Jurkat, Clone E6-1 (cell line): ENCODE results near the gene DNAH2.

ENCODE experiments used
- DNase-seq: peaks from one replicate; pipeline ENCODE4 v3.0.0-alpha.2; 2011; ENCODE audit warnings: low read depth, low spot score
- H3K4me3 ChIP-seq: 2 replicates; pipeline ENCODE4 v1.5.1; 2011; ENCODE audit warnings: mild to moderate bottlenecking, low read length, control low read depth, moderate library complexity

The DNAH2 gene

DNA sequence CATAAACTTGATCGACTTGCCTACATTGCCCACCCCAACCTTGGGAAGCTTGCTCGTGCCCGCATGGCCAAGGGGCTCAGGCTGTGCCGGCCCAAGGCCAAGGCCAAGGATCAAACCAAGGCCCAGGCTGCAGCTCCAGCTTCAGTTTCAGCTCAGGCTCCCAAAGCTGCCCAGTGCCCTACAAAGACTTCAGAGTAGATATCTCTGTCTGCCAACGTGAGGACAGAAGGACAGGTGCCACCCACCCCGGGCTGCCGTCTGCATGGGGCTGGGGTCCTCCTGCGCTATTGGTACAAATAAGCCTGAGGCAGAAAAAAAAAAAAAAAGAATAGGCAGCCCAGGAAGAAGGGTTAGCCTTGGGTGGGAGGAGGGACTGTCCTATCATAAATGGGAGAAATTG lies 37.1 kb downstream of the DNAH2 start:
- H3K4me3 ChIP-seq, result no peak overlapping the region
- no peak for DNase-seq

GRCh38 chr17:7755095-7755890 lies 37.7 kb downstream of the DNAH2 start:
- H3K4me3 ChIP-seq, result no peak overlapping the region
- DNase-seq, result no peak

DNA sequence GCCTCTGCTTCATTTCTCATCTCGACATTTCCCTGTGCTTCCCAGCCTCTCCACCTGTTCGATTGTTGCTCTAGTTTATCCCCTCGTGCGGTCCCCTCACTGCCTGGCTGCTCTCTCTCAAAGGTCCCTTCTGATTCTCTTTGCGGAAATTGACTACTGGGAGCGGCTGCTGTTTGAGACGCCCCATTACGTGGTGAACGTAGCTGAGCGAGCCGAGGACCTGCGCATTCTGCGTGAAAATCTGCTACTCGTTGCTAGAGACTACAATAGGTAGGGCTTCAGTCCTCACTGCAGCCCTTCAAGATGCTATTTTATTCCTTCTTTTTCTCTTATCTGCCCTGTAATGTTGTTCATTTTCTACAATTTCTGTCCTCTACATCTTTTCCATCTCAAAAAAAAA lies 39.4 kb downstream of the DNAH2 start:
- H3K4me3 ChIP-seq, result no peak overlapping the region
- no peak for DNase-seq

- no peak for DNase-seq
- H3K4me3 ChIP-seq, result no peak overlapping the region
Observed at GRCh38 chr17:7763919-7764318, 46.4 kb downstream of the DNAH2 start.

DNA sequence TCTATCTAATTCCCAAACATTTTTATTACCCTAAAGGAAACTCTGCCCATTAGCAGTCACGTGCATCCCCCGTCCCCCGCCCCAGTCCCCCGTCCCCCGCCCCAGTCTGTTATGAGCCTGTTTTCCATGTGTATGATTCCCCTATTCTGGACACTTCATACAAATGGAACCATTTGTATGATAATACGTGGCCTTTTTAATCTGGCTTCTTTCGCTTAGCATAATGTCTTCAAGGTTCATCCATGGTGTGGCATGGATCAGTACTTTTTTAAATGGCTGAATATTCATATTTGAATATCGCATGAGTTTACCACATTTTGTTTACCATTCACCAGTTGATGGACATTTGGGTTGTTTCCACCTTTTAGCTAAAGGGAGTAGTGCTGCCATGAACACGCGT lies 49.5 kb downstream of the DNAH2 start:
- no peak overlapping the region for H3K4me3 ChIP-seq
- no peak for DNase-seq

DNA sequence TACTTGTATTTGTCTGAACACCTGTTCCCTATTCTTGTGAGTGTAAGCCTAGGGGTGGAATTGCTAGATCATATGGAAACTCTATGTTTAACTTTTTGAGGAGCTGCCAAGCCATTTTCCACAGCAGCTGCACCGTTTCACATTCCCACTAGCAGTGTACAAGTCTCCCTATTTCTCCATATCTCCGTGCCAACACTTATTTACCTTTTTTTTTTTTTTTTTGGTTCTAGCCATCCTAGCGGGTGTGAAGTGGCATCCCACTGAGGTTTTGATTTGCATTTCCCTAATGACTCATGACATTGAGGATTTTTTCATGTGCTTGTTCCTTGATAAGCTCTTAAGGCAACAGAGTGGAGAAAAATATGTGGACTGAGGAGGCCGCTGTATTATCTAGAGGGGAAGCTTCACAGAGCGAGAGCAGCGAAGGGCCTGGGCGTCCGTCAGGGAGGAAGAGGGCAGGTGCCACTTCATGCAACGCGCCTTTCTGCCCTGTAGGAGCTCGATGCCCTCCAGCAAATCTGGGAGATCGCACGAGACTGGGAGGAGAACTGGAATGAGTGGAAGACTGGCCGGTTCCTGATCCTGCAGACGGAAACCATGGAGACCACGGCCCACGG lies 50.0 kb downstream of the DNAH2 start:
- no peak for DNase-seq

GRCh38 chr17:7769854-7770253 lies 52.3 kb downstream of the DNAH2 start:
- DNase-seq, result no peak
- H3K4me3 ChIP-seq, result no peak overlapping the region

More for the DNA sequence above, 50.0 kb downstream of the DNAH2 start:
- H3K4me3 ChIP-seq, result no peak overlapping the region

DNA sequence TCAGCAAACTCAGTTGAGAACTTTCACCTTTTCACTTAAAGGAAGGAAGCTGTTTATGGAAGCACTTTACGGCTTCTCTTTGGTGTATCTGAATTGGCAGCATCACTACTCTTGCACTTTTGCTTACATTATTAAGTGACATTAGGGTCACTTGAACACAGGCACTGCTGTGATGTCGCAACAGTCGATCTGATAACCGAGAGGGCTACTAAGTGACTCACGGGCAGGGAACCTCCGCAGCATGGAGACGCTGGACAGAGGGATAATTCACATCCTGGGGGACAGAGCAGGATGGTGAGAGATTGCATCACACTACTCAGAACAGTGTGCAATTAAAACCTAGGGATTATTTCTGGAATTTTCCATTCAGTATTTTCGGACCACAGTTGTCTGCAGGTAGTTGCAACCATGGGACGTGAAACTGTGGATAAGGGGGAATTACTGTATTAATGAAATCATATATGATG lies 56.5 kb downstream of the DNAH2 start:
- no peak for DNase-seq
- no peak overlapping the region for H3K4me3 ChIP-seq

DNA sequence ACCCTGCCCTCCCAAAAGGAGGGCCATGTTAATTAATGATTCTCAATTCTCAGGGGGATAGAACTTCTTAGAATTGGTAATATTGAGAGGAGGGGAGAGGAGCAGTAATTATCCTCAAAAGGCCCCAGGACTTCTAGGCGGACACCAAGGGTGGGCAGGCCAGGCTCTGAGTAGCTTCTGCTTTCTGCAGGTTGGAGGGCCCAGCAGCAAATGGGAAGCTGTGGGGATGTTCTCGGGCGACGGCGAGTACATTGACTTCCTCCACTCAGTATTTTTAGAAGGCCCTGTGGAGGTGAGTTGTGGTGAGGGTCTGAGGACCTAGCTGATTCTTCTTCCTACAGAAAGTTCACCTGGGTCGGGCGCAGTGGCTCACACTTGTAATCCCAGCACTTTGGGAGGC lies 57.5 kb downstream of the DNAH2 start:
- H3K4me3 ChIP-seq, result no peak overlapping the region
- DNase-seq, result no peak

DNA sequence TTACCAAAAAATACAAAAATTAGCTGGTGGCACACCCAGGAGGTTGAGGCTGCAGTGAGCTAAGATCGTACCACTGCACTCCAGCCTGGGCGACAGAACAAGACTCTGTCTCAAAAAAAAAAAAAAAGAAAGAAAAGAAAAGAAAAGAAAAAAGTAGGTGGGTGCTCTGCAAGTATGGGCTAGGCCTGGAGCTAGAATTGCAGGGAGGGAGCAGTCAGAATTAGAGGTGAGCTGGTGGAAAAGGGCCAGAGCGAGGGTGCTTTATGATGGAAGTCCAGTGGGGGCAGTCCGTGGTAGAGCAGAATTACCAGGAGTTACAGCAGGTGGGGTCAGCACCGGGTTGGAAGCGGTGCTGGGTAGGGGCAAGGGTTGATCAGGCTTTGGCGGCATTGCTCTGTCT lies 59.5 kb downstream of the DNAH2 start:
- H3K4me3 ChIP-seq, result no peak overlapping the region

GRCh38 chr17:7780736-7781135 lies 63.2 kb downstream of the DNAH2 start:
- H3K4me3 ChIP-seq, result no peak overlapping the region
- no peak for DNase-seq

More for the DNA sequence above, 59.5 kb downstream of the DNAH2 start:
- no peak for DNase-seq

GRCh38 chr17:7781429-7781828 lies 63.9 kb downstream of the DNAH2 start:
- DNase-seq, result no peak
- no peak overlapping the region for H3K4me3 ChIP-seq

DNA sequence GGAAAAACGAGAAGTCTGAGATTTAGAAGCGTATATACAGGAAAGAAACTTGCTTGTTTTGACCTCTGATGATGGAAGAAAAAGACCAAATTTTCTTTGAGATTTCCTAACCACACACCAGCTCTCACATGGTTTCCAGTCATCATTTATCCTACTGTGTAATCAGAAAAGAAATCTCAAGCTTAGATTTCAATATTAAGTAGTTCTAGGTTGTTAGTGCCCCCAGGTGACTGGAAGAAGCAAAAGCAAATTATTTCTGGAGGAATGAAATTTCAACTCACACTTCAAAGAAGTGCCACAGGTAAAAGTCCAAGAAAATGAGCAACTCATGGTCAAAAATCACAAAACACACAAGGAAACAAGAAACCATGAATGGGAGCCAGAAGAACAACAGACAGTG lies 64.7 kb downstream of the DNAH2 start:
- no peak overlapping the region for H3K4me3 ChIP-seq

DNA sequence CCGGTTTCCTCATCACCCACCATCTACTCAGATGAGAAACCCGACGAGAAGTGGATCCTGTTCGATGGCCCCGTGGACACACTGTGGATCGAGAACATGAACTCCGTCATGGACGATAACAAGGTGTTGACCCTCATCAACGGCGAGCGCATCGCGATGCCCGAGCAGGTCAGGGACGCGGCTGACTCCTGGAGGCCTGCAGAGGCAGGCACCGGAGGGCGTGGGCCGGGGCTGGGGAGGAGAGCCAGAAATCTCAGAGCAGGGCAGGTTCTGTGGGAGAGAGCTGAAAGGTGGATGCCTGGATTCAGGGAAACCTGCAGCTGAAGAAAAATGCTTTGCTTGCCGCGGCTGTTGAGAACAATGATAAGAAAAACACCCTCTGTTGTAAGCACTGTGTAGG lies 69.3 kb downstream of the DNAH2 start:
- DNase-seq, result no peak
- no peak overlapping the region for H3K4me3 ChIP-seq

More for the DNA sequence above, 64.7 kb downstream of the DNAH2 start:
- no peak for DNase-seq

GRCh38 chr17:7789131-7789530 lies 71.6 kb downstream of the DNAH2 start:
- no peak for DNase-seq
- no peak overlapping the region for H3K4me3 ChIP-seq

GRCh38 chr17:7790150-7790549 lies 72.6 kb downstream of the DNAH2 start:
- no peak overlapping the region for H3K4me3 ChIP-seq
- DNase-seq, result no peak

DNA sequence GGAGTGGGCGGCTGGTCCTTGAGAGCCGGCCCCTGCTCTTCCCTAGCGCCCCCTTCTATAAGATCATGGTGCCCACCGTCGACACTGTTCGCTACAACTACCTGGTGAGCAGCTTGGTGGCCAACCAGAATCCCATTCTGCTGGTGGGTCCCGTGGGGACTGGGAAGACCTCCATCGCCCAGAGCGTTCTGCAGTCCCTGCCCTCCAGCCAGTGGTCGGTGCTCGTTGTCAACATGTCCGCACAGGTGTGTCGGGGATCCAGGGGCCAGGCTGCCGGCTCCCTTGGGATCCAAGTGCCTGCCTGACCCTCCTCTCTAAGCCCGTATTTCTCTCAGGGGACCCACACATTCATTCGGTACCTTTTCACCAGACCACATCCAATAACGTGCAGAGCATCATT lies 75.1 kb downstream of the DNAH2 start:
- no peak for DNase-seq
- H3K4me3 ChIP-seq, result no peak overlapping the region

GRCh38 chr17:7794075-7794663 lies 76.6 kb downstream of the DNAH2 start:
- no peak overlapping the region for H3K4me3 ChIP-seq
- no peak for DNase-seq

DNA sequence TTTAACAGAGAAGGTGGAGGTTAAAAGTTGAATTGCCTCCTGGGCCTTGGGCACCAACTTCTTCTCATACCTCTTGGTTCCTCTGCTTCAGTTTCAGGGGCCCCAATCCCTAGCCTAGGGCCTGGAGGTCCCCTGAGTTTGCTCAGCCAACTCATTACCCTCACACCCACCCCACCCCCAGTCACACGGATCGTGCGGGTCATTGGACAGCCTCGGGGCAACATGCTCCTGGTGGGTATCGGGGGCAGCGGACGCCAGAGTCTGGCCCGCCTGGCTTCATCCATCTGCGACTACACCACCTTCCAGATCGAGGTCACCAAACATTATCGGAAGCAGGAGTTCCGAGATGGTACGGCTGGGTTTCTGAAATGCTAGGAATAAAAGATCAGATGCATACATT lies 80.4 kb downstream of the DNAH2 start:
- H3K4me3 ChIP-seq, result no peak overlapping the region
- DNase-seq, result no peak

GRCh38 chr17:7798839-7799238 lies 81.3 kb downstream of the DNAH2 start:
- DNase-seq, result no peak
- no peak overlapping the region for H3K4me3 ChIP-seq
